Activated CD4-positive, alpha-beta T cell treated with anti-CD3 and anti-CD28 coated beads, Interleukin-2, Interleukin-6, amounts not matched to agents 100 ng/mL and 50 ng/mL, durations not matched to agents 16 hours and 8 hours (primary cell): ENCODE data around the gene CNTN5.

ENCODE experiments used
- DNase-seq: peaks from one replicate; pipeline ENCODE4 v3.0.0-alpha.2; 2020

Gene CNTN5

DNA sequence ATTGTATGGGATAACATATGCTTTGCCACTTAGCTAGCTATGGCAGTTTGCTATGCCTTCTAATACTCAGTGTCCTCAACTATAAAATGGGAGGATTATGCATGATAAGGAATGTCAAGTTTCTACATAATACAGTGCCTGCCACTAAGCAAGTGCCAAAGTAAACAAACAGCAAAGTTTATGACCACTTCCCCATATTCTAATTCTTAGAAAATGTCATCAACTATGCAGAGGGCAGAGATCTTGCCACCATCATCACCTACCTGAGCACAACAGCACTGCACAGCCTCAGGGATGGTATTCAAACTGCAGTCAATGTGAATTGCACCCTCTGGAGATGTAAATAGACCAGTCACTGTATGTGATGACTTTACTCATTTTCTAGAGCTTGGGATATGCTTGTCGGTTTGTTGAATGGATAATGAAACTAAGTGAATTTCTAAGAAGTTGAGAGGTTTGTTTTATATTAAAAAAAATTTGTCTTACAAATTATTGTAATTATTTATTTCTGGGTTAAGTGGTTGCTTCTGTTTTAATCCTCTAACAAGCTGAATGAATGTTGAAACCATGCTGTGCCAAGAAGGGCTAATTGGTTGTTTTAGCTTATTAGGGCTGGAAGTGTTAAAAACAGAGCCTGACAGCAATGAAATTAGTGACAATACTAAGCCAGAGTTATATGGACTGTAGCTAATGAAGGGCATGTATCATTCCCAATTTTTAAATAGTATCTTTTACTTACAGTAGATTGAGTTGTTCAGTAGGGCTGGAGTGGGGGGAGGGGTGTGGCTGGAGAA is 398.4 kb downstream of the CNTN5 start:
- no peak for DNase-seq

DNA sequence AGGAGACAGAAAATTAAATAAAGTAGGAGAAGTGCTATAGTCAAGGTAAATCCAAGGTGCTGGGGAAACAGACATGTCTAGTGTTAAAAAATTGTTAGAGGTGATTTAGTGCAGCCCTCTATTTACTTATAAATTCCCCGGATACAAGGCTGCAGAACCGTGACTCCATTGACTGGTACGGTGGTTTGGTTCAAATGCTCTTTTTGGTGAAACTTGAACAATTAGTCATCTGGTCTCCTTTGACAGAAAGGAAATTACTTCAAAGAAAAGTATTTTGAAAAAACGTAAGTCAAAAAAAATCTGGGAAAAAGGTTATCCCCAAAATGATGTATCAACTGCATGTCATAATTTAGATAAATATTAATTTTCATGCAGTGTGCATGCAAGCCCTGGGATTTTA is 399.2 kb downstream of the CNTN5 start:
- DNase-seq, result no peak

DNA sequence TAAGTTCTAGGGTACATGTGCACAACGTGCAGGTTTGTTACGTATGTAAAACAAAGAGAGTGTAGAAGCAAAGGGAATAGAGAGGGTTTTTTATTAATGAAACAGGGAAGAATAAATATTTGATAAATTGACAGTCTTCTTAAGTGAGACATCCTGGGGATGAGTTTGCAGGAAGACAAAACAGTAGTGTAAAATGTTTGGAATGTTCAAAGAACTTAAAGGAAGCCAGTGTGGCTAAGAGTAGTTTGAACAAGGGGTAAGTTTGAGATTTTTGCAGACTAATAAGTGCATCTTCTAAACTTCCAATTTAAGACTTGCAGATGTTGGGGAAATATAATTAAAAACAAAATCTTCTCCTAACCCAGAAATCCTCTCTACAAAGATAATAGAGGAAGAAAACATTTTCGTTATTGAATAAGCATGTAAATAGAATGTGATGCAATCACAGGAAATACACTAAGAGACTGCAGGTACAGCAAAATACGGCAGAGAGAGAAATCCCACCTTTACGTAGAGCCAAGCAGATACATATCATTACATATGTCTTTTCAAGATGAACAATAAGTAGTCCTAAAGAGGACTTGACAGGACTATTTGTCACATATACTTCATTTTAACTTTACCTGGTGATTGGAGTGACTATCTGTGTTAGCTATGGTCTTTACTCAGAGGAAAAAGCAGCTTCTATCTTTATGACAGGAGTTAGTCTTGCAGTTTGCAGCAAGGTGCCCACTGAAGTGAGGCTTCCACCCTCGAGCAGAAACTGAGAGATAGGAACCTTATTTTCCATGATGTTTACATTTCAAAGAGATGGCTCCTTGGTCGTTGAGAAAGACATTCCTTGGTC is 402.1 kb downstream of the CNTN5 start:
- no peak for DNase-seq

DNA sequence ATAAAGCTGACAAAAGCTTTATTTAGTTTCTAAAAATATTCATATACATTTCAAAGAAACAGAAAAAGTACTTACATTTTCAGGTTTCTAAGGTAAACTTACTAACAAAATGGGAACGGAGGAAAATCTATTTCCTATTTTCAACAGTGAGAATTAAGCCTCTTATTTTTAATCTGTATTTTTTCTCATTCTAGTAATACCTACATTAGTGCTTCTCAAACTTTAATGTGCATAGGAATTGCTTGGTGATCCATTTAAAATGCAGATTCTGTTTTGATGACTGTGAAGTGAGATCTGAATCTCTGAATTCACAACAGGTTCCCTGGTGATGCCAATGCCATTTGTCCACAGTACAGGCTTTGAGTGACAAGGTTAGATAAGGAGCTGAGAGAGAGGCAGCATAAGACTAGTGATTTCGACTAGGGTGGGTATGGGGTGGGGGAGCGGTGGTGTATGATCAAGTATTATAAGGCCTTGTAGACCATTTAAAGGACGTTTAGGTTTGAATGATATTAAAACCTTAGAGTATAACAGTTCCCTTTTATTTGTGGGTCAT is 402.8 kb downstream of the CNTN5 start:
- DNase-seq, result no peak

DNA sequence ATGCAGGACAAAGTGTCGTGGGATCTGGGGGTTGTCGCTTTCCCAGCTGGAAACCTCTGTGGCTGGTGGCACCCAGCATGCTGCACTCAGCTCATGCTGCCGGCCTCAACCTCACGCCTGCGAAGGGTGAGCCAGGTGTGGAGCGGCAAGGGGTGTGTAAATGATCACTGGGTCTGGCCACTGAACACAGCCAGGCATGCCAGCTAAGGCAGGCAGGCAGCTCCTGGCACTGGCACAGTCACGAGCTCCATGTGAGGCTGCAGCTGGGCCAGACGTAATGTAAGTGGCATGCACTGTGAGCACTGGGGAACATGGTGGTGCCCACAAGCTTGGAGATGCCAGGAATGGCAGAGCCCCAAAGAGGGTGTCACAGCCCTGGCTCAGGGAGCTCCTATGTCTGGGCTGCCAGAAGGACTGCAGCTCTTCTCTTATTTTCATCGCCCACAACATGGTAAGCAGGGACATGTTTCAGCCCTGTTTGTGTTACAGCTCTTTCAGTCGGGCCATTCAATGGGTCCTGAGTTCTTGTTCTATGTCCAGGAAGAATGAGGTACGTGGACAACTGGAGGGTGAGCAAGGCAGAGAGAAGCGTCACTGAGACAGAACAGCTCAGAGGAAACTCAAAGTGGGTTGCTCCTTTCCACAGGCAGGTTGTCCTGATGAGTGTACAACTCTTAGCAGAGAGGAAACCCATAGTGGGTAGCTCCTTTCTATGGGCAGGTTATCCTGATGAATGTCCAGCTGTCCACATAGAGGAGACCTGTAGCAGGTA is 403.8 kb downstream of the CNTN5 start:
- no peak for DNase-seq

DNA sequence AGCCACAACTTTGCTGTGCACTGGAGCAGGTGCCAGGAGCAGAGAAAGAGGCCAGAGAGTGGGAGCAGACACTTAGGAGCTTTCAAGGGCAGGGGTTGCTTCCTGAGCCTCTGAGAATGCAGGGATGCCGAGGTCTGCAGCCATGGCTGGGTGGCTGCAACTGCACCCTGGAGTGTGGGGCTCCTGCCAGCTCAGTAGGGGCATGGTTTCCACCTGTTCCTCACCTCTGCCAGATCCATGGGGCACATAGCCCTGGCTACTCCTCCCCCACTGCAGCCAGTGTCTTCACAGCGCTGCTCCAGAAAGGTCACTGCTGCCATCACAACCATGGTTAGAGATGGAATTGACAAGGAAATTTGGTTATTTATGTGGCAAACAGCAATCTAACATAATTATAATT is 404.8 kb downstream of the CNTN5 start:
- no peak for DNase-seq

DNA sequence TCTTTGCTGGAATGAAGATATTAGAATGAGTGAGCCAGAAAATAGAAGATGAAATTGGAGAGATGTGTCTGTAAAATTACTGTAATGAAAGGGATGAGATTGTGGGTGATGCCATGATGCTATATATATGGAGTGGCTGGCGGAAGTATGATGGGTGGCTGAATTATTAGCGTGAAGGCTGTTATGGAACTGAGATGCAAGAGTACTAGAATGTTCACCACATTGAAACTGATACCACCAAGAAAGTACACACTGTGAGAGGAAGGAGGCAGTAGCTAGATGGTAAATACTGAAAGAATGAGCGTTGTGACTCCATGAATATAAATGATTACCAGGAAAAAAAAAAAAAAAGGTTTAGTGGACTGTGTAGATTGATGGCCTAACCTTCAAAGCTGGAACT is 411.9 kb downstream of the CNTN5 start:
- no peak for DNase-seq

DNA sequence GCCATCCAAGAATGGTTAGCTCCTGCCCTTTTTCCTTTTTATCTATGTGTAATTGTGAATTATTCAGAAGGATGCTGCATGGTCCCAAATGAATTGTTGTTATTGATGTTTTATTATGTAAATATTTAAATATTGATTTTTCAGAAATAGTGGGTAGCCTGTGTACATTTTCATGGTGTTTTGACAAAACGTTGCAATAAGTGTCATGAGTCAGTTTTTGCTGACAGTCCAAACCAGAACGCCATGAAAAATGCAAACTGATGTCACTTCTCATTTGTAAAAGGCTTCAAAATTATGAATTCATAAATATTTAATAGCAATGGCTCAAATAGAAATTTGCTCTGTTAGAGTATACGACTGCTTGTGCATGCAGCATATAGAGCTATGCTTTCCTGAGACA is 422.5 kb downstream of the CNTN5 start:
- no peak for DNase-seq

DNA sequence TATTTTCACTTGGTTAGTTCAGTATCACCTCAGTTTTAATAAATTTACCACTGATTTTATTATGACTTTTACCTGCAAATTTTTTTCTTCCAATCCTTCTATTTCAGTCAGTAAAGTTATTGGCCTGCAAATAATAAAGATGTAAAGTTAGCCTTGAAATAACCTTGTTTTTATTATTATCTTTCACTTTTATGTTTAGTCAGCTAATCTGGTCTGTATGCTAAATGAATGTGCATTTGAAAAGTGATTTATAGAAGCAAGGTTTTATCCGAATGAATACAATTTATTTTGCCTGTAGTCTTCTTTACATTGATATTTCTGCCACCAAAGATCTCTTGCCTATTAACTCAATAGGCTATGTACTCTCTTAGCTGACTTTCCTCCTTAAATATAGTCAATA is 425.7 kb downstream of the CNTN5 start:
- no peak for DNase-seq

DNA sequence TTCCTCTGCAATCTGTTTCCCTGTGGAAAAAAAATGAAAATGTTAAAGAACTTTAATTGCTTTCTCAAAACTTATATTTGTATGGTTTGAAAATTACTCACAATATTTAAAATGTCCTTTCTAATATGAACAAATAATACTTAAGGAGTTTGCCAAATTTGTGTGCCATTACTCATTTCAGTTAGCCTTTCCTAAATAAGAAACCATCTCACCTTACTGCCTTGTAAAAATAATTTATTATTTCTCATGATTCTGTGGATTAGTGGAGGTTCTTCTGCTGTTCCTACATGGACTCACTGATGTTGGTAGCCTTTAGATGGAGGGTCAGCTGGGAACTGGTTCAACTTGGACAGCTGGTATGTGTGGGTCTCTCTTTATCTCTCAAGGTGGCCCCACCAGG is 428.6 kb downstream of the CNTN5 start:
- DNase-seq, result no peak

DNA sequence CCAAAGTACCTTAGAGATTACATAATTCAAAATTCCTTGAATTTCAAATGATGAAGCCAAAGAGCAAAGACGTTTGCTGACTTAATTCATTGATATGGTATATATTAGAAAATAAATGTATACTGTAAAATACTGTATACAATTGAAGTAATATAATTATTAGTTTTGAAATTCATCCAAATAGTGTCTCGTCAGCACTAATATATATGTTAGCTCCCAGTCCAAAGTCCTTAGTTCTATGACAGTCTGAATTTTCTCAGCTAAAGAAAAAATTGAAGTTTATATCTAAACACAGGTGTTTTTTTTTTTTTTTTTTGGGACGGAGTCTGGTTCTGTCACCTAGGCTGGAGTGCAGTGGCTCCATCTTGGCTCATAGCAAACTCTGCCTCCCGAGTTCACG is 431.3 kb downstream of the CNTN5 start:
- no peak for DNase-seq

DNA sequence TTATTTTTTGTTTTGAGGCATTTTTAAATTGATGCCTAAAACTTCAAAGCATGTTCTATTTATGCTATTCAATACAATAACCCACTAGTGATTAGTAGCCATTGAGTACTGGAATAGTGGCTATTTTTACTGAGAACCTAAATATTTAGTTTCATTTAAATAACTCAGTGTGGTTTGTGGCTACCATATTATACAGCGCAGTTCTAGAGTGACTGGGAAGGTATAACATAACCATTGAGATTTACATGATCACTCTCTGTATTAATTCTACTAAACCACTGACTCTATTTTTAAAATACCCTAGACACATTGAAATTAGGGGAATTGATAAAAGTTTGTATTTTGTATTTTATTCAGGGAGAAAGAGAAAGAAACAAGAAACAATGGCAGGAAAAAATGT is 441.2 kb downstream of the CNTN5 start:
- no peak for DNase-seq

DNA sequence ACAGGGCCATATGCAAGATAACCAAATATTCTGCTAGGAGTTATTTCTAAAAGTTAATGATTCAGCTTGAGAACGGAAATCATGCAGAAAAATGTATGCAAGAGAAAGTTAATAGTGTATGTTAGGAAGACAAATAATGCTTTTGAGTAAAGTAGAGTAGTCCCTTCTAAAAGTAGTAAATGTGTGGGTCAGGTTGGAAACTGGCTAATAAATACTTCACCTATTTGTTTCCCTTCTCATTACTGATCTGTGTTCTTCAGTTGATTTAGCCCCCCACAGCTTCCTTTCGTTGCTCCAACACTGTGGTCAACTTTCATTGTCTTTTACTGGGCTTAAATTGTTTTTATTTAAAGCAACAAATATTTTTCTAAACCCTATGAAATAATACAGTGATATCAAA is 444.2 kb downstream of the CNTN5 start:
- no peak for DNase-seq

DNA sequence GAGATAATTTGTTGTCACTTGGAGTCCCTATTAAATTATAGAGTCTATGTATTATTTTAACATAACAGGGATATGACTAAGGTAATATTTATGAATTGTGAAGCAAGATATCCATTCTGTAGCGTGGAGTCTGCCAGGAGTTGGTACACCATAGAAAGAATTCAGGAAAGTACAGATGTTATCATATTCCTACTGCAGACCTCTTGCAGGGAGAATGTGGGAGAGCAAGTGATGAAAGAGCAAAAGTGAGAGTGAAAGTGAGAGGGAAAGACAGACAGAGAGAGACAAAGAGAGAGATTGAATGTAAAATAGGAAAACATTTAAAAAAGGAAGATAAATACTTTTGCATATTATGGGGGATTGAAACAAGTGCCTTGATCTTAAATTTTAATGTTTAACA is 468.8 kb downstream of the CNTN5 start:
- no peak for DNase-seq

DNA sequence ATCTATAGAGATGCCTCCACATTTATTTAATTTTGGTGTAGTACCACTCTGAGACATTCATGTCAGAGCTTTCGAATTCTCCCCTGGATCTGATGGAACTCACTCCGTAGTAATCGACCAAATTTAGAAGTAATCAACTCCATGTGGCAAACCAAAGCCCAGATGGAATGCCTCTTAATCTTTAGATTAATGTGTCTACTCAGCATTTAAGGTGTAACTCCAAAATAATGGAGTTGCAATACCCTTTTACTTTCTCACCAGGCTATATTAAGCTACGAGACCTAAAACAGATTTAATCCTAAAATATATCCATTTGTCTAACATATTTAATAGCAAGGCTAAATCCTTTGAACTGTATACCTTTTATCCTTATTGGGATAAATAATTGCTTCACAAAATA is 473.3 kb downstream of the CNTN5 start:
- no peak for DNase-seq

DNA sequence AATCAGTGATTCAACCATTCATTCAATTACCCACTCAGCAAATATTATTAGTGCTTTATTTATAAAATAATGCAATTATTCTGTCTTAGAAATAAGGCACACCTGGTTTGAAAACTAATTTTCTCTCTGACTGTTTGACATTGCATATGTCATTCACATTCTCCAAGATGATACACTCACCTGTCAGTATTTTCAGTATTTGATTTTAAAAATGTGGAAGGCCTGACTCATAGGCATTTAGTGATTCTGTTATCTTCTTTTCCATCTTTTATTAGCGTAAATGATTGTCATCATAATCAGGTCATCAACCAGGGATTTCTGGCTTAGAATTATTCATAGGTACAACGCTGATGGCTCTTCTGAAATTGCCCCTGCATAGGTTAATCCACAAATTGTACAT is 480.9 kb downstream of the CNTN5 start:
- no peak for DNase-seq

DNA sequence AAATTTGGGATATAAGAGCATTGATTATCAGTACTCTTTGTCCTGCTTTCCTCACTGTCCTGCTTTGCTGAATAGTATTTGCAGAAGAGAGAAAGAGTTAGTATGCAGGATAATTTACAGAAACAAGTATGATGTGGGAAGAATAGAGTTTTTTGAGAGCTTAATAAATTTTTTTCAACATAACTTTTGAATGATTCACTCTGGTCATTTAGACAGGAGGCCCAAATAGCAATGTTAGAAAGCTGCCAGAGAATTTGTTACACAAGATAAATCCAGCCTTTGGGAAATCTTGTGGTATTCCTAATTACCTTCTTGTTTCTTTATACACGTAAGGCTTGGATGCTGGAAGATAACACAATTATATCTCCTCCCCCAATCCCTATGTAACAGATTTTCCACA is 484.6 kb downstream of the CNTN5 start:
- no peak for DNase-seq

DNA sequence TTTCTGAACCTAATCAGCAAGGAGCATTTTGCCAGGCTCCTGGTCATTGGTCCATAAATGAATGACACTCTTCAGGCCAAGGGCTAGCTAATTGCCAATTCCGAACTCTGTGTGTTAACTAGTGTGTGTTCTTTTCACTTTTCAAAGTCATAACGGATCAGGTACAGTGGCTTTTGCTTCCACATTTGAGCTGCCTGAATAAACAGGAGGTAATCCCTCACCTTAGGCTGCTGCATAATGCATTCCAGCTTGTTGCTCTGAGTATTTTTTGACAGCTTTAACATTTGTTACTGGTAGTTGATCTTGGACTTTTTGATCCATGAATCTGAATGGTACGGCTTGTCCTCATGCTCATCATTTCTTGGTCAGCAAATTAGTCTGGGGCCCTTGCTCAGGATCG is 485.1 kb downstream of the CNTN5 start:
- DNase-seq, result no peak

DNA sequence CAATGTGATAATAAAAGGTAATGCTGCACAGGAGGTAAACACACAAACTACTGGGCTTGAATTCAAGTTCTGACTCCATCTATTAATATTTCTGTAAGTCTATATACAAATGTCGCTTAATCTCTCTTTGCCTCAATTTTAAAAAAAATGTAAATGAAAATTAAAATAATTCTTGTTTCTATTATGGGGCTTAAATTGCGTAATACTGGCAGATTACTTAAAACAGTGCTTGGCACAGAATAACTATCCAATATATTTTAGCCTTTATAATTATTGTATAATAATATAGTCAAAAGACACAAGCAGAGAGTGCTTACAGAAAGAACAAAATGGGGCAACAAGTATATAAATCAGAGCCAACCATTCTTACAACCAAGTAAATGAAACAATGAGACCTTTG is 489.1 kb downstream of the CNTN5 start:
- no peak for DNase-seq

DNA sequence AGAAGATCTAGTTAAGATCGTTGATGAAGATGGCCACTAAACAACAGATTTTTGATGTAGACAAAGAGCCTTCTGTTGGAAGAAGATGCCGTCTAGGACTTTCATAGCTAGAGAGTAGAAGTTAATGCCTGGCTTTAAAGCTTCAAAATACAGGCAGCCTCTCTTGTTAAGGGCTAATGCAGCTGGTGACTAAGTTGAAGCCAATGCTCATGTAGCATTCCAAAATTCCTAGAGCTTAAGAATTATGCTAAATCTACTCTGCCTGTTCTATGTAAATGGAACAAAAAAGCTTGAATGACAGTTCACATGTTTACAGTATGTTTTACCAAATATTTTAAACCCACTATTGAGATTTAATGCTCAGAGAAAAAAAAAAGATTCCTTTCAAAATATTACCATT is 492.6 kb downstream of the CNTN5 start:
- no peak for DNase-seq

DNA sequence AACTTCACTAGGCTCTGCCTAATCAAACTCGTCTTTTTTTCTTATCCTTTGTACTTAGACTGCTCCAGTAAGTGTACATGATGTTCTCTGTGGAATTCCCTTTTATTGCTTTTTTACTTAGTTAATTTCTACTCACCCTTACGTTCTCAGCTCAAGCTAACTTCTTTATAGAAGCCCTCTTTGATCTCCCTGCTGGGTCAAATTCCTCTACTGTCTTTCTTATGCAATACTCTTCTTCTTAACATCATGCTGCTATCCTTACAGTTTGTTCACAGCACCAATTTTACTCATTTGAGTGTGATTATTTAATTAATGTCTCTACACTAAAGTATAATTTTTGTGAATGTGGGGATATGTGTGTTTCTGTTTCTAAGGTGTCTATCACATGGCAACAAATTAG is 498.3 kb downstream of the CNTN5 start:
- no peak for DNase-seq

DNA sequence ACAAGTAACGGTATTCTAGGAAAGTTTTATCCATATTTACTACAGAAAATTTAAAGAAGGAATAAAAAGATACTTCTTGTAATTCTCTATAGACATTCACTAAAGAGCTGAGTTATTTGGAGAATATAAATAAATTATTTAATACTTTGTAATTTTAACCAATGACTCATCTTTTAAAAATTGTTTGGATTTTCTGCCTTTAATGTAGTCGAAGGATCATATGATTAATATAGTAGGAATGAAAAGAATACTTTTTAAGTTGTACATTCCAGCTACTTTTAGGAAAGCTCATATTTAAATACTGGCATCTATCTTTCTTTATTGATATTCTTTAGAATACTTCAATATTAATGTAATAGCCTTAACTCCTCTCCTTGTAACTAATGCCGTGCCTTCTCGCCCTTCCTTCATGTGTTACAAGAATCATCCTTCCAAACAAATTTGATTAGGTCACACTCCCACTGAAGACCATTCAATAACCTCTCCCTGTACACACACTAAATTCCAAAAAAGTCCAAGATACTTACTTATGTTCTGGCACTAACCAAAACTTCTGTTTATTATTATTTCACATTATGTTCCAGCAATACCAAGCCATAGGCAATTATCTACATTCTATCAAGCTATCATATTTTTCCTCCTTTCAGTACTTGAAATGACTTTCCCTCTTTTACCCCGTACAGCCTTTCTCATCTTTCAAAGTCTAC is 501.9 kb downstream of the CNTN5 start:
- DNase-seq, result no peak

DNA sequence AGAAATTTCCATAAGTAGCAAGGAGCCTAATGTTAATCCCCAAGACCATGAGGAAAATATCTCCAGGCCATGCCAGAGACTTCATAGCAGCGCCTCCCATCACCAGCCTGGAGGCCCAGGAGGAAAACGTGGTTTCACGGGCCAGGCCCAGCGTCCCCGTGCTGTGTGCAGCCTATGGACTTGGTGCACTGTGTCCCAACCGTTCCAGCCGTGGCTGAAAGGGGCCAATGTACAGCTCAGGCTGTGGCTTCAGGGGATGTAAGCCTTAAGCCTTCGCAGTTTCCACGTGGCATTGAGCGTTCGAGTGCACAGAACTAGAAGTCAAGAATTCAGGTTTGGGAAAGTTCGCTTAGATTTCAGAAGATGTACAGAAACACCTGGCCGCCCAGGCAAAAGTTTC is 510.7 kb downstream of the CNTN5 start:
- no peak for DNase-seq
